Stimulated activated CD8-positive, alpha-beta memory T cell treated with anti-CD3 and anti-CD28 coated beads, Interleukin-15, amount 100 ng/mL, for 24 hours (primary cell): ENCODE measurements around the gene SAPCD2.

Experiments used
- DNase-seq: peaks from one replicate; pipeline ENCODE4 v3.0.0-alpha.2; 2020; ENCODE audit warnings: low read depth

SAPCD2 gene

GRCh38 chr9:137107312-137107921 lies 37.1 kb upstream of the SAPCD2 start:
- no peak for DNase-seq

- DNase-seq: no peak
These were observed 36.4 kb upstream of the SAPCD2 start for GRCh38 chr9:137106662-137107250.

GRCh38 chr9:137105814-137106661 lies 35.7 kb upstream of the SAPCD2 start:
- no peak for DNase-seq

- no peak for DNase-seq
These were observed 33.0 kb upstream of the SAPCD2 start for GRCh38 chr9:137103206-137103999.

GRCh38 chr9:137099231-137099630 lies 28.9 kb upstream of the SAPCD2 start:
- no peak for DNase-seq

GRCh38 chr9:137097761-137098462 lies 27.6 kb upstream of the SAPCD2 start:
- no peak for DNase-seq

- no peak for DNase-seq
These were observed 26.6 kb upstream of the SAPCD2 start for GRCh38 chr9:137096785-137097546.

- peak; percentile 46 for DNase-seq
These were observed 25.5 kb upstream of the SAPCD2 start for GRCh38 chr9:137095664-137096517.

- no peak for DNase-seq
These were observed 19.0 kb upstream of the SAPCD2 start for GRCh38 chr9:137089232-137089947.

- no peak for DNase-seq
These were observed 17.8 kb upstream of the SAPCD2 start for GRCh38 chr9:137088121-137088520.

- DNase-seq: no peak
These were observed 17.1 kb upstream of the SAPCD2 start for GRCh38 chr9:137087409-137087925.

- peak; percentile 98 for DNase-seq
These were observed 16.4 kb upstream of the SAPCD2 start, which contains the start of gene MAN1B1 for GRCh38 chr9:137086531-137087408. Gene MAN1B1 (plus strand): TSS chr9:137086985. CDS start chr9:137087000, 15 bp downstream.

GRCh38 chr9:137085920-137086530 lies 15.7 kb upstream of the SAPCD2 start:
- no peak for DNase-seq

GRCh38 chr9:137084526-137084925 lies 14.2 kb upstream of the SAPCD2 start:
- no peak for DNase-seq

GRCh38 chr9:137083394-137084004 lies 13.1 kb upstream of the SAPCD2 start:
- DNase-seq: no peak

- no peak for DNase-seq
These were observed 12.6 kb upstream of the SAPCD2 start for GRCh38 chr9:137082925-137083290.
